M059J (cell line): Measurements from ENCODE around the gene SLC16A10. TPM values are rescaled to one million over a fixed set of nuclear protein-coding genes. Genes with fewer than 3 reads are reported as not detected.
"Not testable (repeated sequence)": the region's sequence is repeated elsewhere in the genome, so short reads cannot be mapped to it uniquely, and the experiment has no call there.

ENCODE experiments used
- DNase-seq: peaks from one replicate; pipeline ENCODE4 v3.0.0-alpha.2; 2012; ENCODE audit warnings: low read depth
- total RNA-seq: library from RNA; depleted of rRNA; stranded (reverse); fragments of >200 nt; shearing (Covaris generic); gene quantifications from 2 replicates; pipeline ENCODE4 v1.2.3, GENCODE V29; 2014

The SLC16A10 gene
- total RNA-seq, 1 experiment from 2014 or later, result 1.7 TPM

- no peak for DNase-seq
These were observed 97.7 kb downstream of the SLC16A10 start for GRCh38 chr6:111184827-111185532.

DNA sequence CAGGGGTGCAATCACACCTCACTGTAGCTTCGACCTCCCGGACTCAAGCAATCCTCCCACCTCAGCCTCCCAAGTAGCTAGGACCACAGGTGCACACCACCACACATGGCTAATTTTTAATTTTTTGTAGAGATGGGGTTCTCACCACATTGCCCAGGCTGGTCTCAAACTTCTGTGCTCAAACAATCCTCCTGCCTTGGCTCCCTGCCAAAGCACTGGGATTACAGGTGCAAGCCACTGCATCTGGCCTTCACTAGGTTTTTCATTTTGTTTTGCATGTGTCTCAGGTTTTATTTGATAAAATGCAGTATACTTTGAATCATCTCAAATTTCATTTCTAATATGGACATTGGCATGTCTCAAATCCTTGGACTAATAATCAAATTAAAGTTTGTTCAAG is 98.7 kb downstream of the SLC16A10 start:
- DNase-seq, result no peak

GRCh38 chr6:111187874-111188273 is 100.6 kb downstream of the SLC16A10 start:
- no peak for DNase-seq

DNA sequence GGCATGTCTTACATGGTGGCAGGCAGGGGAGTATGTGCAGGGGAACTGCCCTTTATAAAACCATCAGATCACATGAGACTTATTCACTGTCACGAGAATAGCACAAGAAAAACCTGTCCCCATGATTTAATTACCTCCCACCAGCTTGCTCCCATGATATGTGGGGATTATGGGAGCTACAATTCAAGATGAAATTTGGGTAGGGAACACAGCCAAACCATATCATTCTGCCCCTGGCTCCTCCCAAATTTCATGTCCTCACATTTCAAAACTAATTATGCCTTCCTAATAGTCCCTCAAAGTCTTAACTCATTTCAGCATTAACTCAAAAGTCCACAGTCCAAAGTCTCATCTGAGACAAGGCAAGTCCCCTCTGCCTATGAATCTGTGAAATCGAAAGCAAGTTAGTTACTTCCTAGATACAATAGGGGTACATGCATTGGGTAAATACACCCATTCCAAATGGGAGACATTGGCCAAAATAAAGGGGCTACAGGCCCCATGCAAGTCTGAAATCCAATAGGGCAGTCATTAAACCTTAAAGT is 102.4 kb downstream of the SLC16A10 start:
- DNase-seq, result not testable (repeated sequence)

DNA sequence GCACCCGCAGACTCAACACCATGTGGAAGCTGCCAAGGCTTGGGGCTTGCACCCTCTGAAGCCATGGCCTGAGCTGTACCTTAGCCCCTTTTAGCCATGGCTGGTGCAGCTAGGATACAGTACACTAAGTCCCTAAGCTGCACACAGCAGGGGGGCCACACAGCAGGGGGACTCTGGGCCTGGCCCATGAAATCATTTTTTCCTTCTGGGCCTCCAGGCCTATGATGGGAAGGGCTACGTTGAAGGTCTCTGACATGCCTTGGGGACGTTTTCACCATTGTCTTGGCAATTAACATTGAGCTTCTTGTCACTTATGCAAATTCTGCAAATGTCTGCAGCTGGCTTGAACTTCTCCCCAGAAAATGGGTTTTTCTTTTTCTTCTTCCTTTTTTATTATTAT is 103.3 kb downstream of the SLC16A10 start:
- DNase-seq, result no peak

- DNase-seq, result not testable (repeated sequence)
These were observed 103.8 kb downstream of the SLC16A10 start for GRCh38 chr6:111191136-111191535.

DNA sequence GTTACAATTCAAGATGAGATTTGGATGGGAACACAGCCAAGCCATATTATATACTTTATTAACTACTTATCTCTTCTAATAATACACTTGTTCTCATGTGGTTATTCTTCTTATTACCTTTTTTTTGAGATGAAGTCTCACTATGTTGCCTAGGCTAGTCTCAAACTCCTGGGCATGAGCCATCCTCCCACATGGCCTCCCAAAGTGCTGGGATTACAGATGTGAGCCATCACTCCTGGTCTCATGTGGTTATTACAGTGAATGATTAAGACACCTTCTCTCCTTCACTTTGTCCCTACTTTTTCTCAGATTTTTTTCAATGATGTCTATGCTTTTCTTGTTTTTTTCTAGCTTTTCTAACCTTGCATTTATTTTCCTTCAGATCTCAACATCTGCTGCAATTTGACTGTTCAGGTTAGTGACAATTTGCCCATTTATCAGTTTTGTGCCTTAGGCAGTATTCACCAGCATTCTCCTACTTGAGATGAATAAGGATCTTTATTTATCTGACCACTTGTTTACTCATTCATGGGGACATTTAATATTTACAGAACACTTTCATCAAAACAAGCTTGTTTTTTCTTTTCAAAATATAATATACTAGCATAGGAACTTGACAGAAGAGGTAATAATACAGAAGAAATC is 105.7 kb downstream of the SLC16A10 start:
- no peak for DNase-seq

DNA sequence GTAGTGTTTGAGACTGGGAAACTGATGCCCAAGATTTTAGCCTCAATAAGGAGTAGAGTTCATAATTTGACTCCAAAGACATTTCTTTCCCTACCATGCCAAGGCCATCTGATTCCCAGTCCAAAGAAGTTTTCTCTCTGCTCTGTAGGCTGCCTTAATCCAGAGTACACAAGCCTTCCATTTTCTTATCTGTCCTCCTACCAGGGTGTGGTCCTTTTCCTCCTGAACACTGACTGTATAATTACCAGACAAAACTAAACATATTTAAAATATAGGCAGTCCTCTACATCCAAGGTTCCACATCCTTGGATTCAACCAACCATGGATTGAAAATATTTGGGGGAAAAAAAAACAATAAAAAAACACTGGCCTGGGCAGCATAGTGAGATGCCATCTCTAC is 108.4 kb downstream of the SLC16A10 start:
- no peak for DNase-seq

DNA sequence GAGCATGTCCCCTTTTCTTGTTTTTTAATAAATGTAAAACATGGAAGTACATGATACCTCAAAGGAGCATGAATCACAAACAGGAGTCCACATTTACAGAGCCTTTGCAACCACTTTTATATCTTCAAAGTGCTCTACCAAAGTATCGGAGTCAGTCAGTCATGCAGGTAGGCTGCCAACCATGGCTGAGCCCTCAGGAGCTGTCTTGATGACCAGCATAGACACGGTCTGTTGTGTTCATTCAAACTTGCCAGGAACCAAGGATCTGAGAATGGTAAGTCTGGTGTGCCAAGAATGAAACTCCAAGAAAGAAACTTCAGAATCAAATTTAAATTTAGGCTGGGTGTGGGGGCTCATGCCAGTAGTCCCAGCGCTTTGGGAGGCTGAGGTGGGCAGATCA is 111.5 kb downstream of the SLC16A10 start:
- no peak for DNase-seq

DNA sequence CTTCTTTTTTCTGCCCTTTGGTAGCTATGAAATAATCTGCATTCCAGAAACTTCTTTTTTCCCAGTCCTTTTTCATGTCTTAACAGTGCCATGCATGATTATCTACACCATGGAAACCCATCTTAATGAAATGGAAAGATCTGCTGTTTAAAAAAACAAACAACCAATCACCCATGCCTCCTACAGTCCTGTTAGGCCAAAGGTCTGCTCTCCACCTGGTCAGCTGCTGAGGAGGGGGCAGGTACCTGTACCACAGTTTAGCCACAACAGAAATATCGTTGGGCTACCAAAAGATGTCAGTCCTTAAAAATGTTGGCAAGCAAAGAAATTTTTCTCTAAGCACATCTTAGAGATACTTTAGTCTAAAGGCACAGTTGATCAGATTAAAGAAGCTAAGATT is 112.6 kb downstream of the SLC16A10 start:
- no peak for DNase-seq

- DNase-seq, result no peak
These were observed 113.3 kb downstream of the SLC16A10 start for GRCh38 chr6:111200350-111201243.

GRCh38 chr6:111201244-111201554 is 113.9 kb downstream of the SLC16A10 start:
- no peak for DNase-seq

GRCh38 chr6:111201764-111202163 is 114.5 kb downstream of the SLC16A10 start:
- DNase-seq, result no peak

DNA sequence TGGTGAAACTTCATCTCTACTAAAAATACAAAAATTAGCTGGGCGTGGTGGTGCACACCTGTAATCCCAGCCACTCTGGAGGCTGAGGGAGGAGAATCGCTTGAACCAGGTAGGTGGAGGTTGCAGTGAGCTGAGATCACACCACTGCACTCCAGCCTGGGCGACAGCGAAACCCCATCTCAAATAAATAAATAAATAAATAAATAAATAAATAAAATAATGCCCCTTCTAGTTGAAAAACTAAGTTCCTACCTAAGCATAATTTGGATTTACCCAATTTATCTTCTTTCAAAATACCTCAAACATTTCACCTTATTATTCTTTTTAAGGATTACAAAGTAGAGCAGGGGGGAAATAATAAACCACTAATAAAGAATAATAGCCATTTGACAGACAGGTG is 116.2 kb downstream of the SLC16A10 start:
- not testable (repeated sequence) for DNase-seq

DNA sequence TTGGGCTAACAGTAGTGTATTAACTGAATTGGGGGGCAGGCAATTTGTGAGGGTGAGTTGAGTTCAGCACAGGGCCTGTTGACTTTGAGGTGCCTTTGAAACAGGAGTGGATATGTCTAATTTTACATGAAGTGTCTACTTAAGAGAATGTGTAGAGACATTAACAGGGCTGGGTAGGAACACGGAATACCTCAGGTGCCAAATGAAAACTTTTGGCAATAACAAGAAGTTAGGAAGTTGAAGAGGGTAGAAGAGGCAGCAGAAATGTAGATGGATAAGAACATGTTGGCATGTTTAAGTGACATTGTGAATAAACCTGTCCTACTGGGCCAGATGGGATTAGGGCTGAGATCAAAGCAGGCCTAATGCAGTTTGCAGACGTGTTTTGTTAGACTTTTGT is 117.0 kb downstream of the SLC16A10 start:
- DNase-seq, result no peak

DNA sequence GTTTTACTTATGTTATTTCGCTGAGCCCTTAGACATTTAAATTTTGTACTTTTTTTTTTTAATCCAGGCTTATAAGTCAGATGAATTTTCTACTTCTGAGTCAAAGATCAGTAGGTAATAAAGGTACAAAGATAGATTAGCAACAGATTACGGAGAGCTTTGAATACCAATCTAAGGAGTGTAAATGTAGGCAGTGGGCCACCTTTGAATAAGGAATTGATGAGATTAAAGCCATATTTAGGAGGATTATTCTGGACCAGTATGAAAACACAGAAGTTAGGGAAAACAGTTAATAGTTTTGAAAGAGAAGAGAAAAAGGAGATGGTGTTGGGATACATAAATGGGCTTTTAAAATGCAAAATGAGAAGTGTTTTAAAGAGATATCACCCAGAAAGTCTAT is 117.6 kb downstream of the SLC16A10 start:
- DNase-seq, result no peak

GRCh38 chr6:111205502-111205901 is 118.2 kb downstream of the SLC16A10 start:
- no peak for DNase-seq

DNA sequence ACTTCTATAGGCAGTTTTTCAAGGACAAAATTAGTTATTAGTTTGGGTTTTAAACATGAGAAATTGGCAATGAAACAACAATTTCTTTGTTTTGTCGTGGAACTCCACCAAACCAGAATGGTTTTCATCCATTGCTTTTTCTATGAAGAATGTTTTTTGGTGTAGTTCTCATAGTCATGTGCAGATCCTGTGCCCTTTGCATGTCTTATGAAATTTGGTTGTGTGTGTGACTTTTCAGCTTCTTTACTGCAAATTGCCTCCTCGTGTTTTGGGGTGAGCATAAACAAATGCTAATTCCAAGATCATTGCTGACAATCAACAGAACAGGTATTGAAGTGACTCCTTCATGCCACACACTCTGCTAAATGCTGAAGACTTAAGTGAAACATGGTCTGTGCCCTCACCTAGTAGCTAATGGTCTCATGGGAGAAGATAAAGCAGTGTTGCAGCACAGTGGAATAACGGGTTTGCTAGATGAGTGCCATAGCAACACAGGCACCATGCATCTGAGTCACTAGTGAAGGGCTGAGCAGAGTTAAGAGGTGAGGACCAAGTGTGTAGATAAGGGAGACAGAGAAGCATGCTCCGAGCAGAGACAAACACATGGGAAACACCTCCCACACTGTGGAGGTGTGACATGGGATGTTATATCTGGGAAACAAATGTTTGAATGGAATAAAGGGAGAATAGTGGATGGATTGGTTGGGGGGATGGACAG is 120.0 kb downstream of the SLC16A10 start:
- peak; percentile 37 for DNase-seq

DNA sequence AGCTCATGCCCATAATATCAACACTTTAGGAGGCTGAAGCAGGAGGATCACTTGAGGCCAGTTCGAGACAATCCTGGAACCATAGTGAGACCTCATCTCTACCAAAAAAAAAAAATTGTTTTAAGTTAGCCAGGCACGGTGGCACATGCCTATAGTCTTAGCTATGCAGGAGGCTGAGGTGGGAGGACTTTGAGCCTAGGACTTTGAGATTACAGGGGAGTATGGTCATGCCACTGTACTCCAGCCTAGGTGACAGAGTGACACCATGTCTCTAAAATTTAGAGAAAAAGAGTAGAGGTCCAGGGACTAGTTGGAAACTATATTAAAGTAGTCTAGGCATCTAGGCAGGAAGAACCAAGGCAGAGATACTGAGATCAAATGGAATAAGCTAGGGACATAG is 121.6 kb downstream of the SLC16A10 start:
- DNase-seq, result no peak

DNA sequence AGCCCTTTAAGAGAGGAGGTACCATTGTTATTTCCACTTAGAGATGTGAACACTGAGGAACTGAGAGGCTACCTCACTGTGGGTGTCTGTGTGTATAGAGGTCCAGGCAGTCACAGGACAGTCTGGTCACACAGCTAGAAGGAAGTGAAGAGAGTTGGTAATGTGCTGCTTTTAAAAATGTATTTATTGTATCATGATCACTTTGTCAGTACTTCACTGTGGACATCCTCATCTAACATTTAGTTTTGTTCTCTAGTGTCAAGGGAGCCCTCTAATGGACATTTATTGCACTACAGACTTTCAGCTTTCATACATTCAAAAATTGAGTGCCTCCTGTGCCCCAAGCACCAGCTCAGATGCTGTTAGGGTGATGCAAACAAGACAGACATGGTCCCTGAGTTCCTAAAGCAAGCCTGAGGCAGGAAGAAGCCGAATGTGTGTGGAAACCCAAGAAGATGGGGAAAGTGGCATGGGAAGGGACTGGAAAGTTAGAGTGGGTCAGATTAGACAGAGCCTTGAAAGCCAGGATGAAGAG is 123.0 kb downstream of the SLC16A10 start:
- peak; percentile 72 for DNase-seq

DNA sequence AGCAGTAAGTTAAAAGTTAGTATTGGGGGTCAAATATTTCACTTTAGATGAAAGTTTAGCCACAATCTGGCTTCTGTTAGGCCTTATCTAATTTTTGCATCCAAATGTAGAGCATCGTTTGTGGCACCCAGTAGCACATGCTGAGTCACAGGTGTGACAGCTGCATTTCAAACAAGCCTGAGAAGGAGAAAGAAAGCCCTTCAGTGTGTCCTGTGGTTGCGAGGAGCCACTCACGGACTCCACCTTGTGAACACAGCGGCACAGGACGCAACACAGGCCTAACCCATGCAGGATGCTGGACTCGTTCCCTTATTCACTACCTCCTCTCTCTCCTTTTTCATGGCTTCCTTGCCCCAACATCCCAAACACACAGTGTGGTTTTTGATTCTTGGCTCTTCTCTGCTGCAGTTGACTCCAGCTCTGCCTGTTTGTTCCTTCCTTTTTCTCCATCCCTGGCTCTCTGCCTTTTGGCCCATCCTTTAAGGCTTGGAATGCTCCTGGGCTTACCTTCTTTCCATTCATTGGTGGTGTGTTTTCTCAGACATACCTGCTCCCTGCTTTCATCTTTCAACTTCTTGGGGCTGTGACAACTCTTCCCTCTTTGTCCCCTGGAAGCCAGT is 124.2 kb downstream of the SLC16A10 start:
- DNase-seq, result no peak
